Hepatocyte (in vitro differentiated cells): ENCODE data around the gene CLIP2.

Experiments used
- CTCF ChIP-seq: fragments of 200-600 bp; sonication (generic); IDR thresholded peaks from 2 replicates; pipeline ENCODE4 v1.5.1; 2016; ENCODE audit warnings: antibody characterized with exemption, mild to moderate bottlenecking; ENCODE audit not compliant: poor library complexity
- EZH2 ChIP-seq: fragments of 200-600 bp; sonication (generic); IDR thresholded peaks from 2 replicates; pipeline ENCODE4 v1.6.1; 2016; ENCODE audit warnings: antibody characterized with exemption, mild to moderate bottlenecking, borderline replicate concordance
- EZH2phosphoT487 ChIP-seq: fragments of 200-600 bp; sonication (generic); IDR thresholded peaks from one replicate; pipeline ENCODE4 v1.6.1; 2018; ENCODE audit warnings: antibody characterized with exemption, mild to moderate bottlenecking, low read depth, moderate library complexity; ENCODE audit not compliant: unreplicated experiment, severe bottlenecking

- TF ChIP-seq CTCF (no peak), EZH2 (no peak), EZH2phosphoT487 (no peak)
Observed at GRCh38 chr7:74262639-74263398, 26.4 kb upstream of the CLIP2 start.
